HG03571 (cell line): ENCODE results near the gene SLC35E3.
"Not testable (repeated sequence)": the region's sequence is repeated elsewhere in the genome, so short reads cannot be mapped to it uniquely, and the experiment has no call there.

Source experiments
- ATAC-seq: cut with Tn5 transposase; IDR thresholded peaks from one replicate; pipeline ENCODE4 v1.9.1; 2021; ENCODE audit not compliant: unreplicated experiment

The SLC35E3 gene

GRCh38 chr12:68811573-68811972 is 65.6 kb downstream of the SLC35E3 start:
- not testable (repeated sequence) for ATAC-seq

GRCh38 chr12:68812553-68813241 is 66.7 kb downstream of the SLC35E3 start:
- no peak for ATAC-seq

GRCh38 chr12:68813242-68813593 is 67.2 kb downstream of the SLC35E3 start:
- ATAC-seq = no peak

GRCh38 chr12:68814490-68815231 is 68.7 kb downstream of the SLC35E3 start:
- no peak for ATAC-seq

GRCh38 chr12:68815232-68815927 is 69.4 kb downstream of the SLC35E3 start:
- no peak for ATAC-seq

GRCh38 chr12:68815928-68816800 is 70.2 kb downstream of the SLC35E3 start:
- ATAC-seq = no peak

GRCh38 chr12:68819481-68819880 is 73.5 kb downstream of the SLC35E3 start:
- not testable (repeated sequence) for ATAC-seq

GRCh38 chr12:68821357-68822188 is 75.6 kb downstream of the SLC35E3 start:
- no peak for ATAC-seq

- no peak for ATAC-seq
Measured at GRCh38 chr12:68823696-68824095, 77.7 kb downstream of the SLC35E3 start.

GRCh38 chr12:68824131-68824530 is 78.2 kb downstream of the SLC35E3 start:
- no peak for ATAC-seq

GRCh38 chr12:68824597-68825250 is 78.7 kb downstream of the SLC35E3 start:
- no peak for ATAC-seq

GRCh38 chr12:68825569-68826217 is 79.7 kb downstream of the SLC35E3 start:
- ATAC-seq = no peak

GRCh38 chr12:68827895-68828671 is 82.1 kb downstream of the SLC35E3 start:
- no peak for ATAC-seq

GRCh38 chr12:68828672-68829068 is 82.7 kb downstream of the SLC35E3 start:
- no peak for ATAC-seq
